Middle frontal gyrus (tissue), 1 donor: ENCODE data around the gene LTN1.
"Not testable (repeated sequence)": the region's sequence is repeated elsewhere in the genome, so short reads cannot be mapped to it uniquely, and the experiment has no call there.

Experiments
- DNase-seq: peaks from one replicate; pipeline ENCODE4 v3.0.0-alpha.2; 2015; ENCODE audit warnings: low spot score; ENCODE audit errors: extremely low spot score

Gene LTN1

GRCh38 chr21:28991861-28992525 is 684 bp downstream of the LTN1 start:
- DNase-seq = no peak

- DNase-seq = not testable (repeated sequence)
These were observed 4.5 kb downstream of the LTN1 start for GRCh38 chr21:28988146-28988545.

- DNase-seq = no peak
These were observed 6.0 kb downstream of the LTN1 start for GRCh38 chr21:28986677-28987076.

GRCh38 chr21:28982637-28983036 is 10.0 kb downstream of the LTN1 start:
- no peak for DNase-seq

GRCh38 chr21:28979092-28979491 is 13.6 kb downstream of the LTN1 start:
- DNase-seq = no peak

- DNase-seq = no peak
These were observed 17.3 kb downstream of the LTN1 start for GRCh38 chr21:28975397-28975796.

- no peak for DNase-seq
These were observed 18.0 kb downstream of the LTN1 start for GRCh38 chr21:28974531-28975227.

- no peak for DNase-seq
These were observed 20.3 kb downstream of the LTN1 start for GRCh38 chr21:28972398-28972797.

GRCh38 chr21:28971171-28971570 is 21.5 kb downstream of the LTN1 start:
- no peak for DNase-seq

GRCh38 chr21:28963831-28964230 is 28.8 kb downstream of the LTN1 start:
- no peak for DNase-seq

GRCh38 chr21:28962465-28962864 is 30.2 kb downstream of the LTN1 start:
- no peak for DNase-seq

GRCh38 chr21:28961927-28962326 is 30.8 kb downstream of the LTN1 start:
- DNase-seq = no peak

- DNase-seq = no peak
These were observed 32.4 kb downstream of the LTN1 start for GRCh38 chr21:28960245-28960644.

GRCh38 chr21:28959367-28960099 is 33.1 kb downstream of the LTN1 start:
- DNase-seq = no peak

GRCh38 chr21:28953247-28953646 is 39.4 kb downstream of the LTN1 start:
- DNase-seq = no peak

GRCh38 chr21:28952686-28953085 is 40.0 kb downstream of the LTN1 start:
- DNase-seq = no peak

- DNase-seq = no peak
These were observed 43.4 kb downstream of the LTN1 start for GRCh38 chr21:28949318-28949717.

- no peak for DNase-seq
These were observed 48.4 kb downstream of the LTN1 start for GRCh38 chr21:28944296-28944695.

- DNase-seq = no peak
These were observed 49.0 kb downstream of the LTN1 start for GRCh38 chr21:28943631-28944030.

GRCh38 chr21:28938726-28939125 is 54.0 kb downstream of the LTN1 start:
- no peak for DNase-seq

GRCh38 chr21:28937737-28938136 is 54.9 kb downstream of the LTN1 start:
- no peak for DNase-seq

GRCh38 chr21:28936721-28937120 is 56.0 kb downstream of the LTN1 start:
- DNase-seq = no peak
